GM15510 (cell line): ENCODE measurements around the gene PISD.

Experiments used
- POLR2A ChIP-seq: IDR thresholded peaks from 3 replicates; pipeline ENCODE4 v1.6.1; 2011; ENCODE audit warnings: borderline replicate concordance; ENCODE audit not compliant: insufficient read length; ENCODE audit errors: extremely low read depth

PISD gene

GRCh38 chr22:31574055-31574670, 87.9 kb downstream of the PISD start:
- TF ChIP-seq POLR2A = no peak

DNA sequence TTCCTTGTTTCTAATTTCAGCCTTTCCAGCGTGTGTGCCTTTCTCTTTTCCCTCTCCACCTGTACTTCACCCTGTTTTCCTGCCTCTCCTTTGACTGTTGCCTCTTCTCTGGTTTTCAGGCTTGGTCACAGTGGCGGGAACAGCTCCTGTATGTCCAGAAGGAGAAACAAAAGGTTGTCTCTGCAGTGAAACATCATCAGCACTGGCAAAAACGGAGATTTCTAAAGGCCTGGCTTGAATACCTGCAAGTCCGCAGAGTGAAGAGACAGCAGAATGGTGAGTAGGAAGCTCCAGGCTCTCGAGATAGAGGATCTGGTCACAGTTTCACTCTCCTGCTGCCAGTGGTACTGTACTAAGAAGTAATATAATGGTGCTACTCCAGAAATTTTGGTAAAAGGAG, 89.1 kb downstream of the PISD start:
- no peak for TF ChIP-seq POLR2A

DNA sequence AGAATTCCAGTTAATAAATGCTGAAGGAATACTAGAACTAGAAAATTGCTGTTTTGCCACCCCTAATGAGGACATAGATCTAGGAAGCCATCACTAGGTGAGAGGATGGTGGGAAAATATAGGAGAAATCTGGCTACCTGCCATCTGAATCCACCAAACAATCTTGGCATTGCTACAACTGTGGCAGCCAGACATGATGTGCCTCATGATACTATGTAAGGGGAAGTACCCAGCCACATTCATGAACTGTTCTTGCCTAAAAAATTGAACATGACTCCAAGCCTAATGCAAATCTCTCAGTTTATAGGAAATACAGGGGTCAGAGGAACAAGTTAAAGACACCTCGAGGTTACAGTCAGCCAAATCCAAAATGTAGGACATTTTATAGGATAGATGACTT, 92.9 kb downstream of the PISD start:
- TF ChIP-seq POLR2A = no peak
